Vagina (tissue), 2 donors: ENCODE measurements around the gene ENO2. TPM values are rescaled to one million over a fixed set of nuclear protein-coding genes. Genes with fewer than 3 reads are reported as not detected.
A peak's percentile ranks its signal among the peaks of the same experiment; 100 is the strongest.

Experiments used
- DNase-seq, 2 donors: peaks; one replicate each; pipeline ENCODE4 v3.0.0-alpha.2; 2017; ENCODE audit errors: extremely low spot score in 2 of 2
- H3K27ac ChIP-seq: fragments of 200-600 bp; sonication (generic); one replicate; pipeline ENCODE4 v1.5.1; 2019
- H3K27me3 ChIP-seq: fragments of 200-600 bp; sonication (generic); one replicate; pipeline ENCODE4 v1.5.1; 2019
- H3K36me3 ChIP-seq, 2 donors: fragments of 200-600 bp; sonication (generic); one replicate each; pipeline ENCODE4 v1.5.1; 2017 to 2019
- H3K4me1 ChIP-seq: fragments of 200-600 bp; sonication (generic); one replicate; pipeline ENCODE4 v1.5.1; 2019
- H3K4me3 ChIP-seq, 2 donors: fragments of 200-600 bp; sonication (generic); 1 replicate in 1 of 2; 2 replicates in 1 of 2; pipeline ENCODE4 v1.5.1; 2016 to 2019
- H3K9me3 ChIP-seq: fragments of 200-600 bp; sonication (generic); one replicate; pipeline ENCODE4 v1.5.1; 2019
- POLR2A ChIP-seq, 2 donors: fragments of 450-650 bp; IDR thresholded peaks; one replicate each; pipeline ENCODE4 v1.6.1; 2017; ENCODE audit warnings: antibody characterized with exemption in 2 of 2, mild to moderate bottlenecking in 2 of 2, moderate library complexity in 2 of 2
- POLR2AphosphoS5 ChIP-seq, 2 donors: sonication (generic); formaldehyde crosslinking; IDR thresholded peaks; one replicate each; pipeline ENCODE4 v1.9.0; 2017; ENCODE audit warnings: antibody characterized with exemption in 2 of 2, mild to moderate bottlenecking in 2 of 2, low read depth in 1 of 2; ENCODE audit not compliant: insufficient read depth in 1 of 2
- intact Hi-C: fragments of 100-400 bp; cut with DNase I; formaldehyde crosslinking; loops from one replicate; pipeline ENCODE4 v1.15.1; 2023
- total RNA-seq: library from RNA; depleted of rRNA; stranded (reverse); fragments of >200 nt; gene quantifications from one replicate; pipeline ENCODE4 v1.2.3, GENCODE V29; 2016
- TF ChIP-seq, protein P1 (sequence below), 3 experiments: fragments of 450-650 bp in 2 of 3; fragments of 200-600 bp in 1 of 3; sonication (generic) in 1 of 3; IDR thresholded peaks; one replicate each; pipeline ENCODE4 v1.5.1; 2017 to 2019; ENCODE audit warnings: antibody characterized with exemption in 3 of 3, mild to moderate bottlenecking in 2 of 3, moderate library complexity in 2 of 3

ENO2 gene
- total RNA-seq, 1 donor from 2014 or later, result 20.1 TPM

DNA sequence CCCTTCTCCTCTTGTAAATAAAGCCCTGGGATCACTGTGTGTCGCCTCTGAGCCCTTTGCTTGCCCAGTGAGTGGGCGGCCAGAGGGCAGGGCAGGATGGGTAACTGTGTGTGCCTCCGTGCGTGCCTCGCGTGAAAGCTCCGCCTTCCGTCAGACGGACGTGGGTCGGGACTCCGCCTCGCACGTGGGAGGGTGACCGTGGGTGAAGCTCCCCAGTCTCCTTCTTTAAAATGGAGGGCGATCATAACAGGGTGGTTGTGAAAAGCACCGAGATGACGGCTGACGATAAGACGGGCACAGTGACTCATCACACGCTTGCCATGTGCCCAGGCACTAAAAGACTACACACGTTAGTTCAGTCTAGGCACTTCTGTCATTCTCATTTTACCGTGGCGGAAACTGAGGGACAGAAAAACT lies 46.9 kb downstream of the ENO2 start:
- Histone ChIP-seq H3K27ac (peak overlapping the region; percentile 87), H3K9me3 (no peaks in the 10 kb centered on the region), H3K4me3 (peak overlapping the region; percentile 35 to 52), H3K4me1 (peaks cover 29% of the 10 kb centered on the region), H3K27me3 (no peaks in the 10 kb centered on the region), H3K36me3 (peaks cover 0 to 12% of the 10 kb centered on the region in 2 donors)
- DNase-seq, result no peak
- TF ChIP-seq, protein P1, sequence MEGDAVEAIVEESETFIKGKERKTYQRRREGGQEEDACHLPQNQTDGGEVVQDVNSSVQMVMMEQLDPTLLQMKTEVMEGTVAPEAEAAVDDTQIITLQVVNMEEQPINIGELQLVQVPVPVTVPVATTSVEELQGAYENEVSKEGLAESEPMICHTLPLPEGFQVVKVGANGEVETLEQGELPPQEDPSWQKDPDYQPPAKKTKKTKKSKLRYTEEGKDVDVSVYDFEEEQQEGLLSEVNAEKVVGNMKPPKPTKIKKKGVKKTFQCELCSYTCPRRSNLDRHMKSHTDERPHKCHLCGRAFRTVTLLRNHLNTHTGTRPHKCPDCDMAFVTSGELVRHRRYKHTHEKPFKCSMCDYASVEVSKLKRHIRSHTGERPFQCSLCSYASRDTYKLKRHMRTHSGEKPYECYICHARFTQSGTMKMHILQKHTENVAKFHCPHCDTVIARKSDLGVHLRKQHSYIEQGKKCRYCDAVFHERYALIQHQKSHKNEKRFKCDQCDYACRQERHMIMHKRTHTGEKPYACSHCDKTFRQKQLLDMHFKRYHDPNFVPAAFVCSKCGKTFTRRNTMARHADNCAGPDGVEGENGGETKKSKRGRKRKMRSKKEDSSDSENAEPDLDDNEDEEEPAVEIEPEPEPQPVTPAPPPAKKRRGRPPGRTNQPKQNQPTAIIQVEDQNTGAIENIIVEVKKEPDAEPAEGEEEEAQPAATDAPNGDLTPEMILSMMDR (IDR thresholded peaks at IDR 0.05), result no peak
- TF ChIP-seq POLR2AphosphoS5 (IDR thresholded peaks at IDR 0.05; ENCODE audit: insufficient read depth in 1 of 2, low read depth in 1 of 2), result peak in 1 of 2 donors; percentile 70
- peak in 1 of 2 donors; percentile 6 for TF ChIP-seq POLR2A (IDR thresholded peaks at IDR 0.05)
- intact Hi-C loops, result no loop called here

DNA sequence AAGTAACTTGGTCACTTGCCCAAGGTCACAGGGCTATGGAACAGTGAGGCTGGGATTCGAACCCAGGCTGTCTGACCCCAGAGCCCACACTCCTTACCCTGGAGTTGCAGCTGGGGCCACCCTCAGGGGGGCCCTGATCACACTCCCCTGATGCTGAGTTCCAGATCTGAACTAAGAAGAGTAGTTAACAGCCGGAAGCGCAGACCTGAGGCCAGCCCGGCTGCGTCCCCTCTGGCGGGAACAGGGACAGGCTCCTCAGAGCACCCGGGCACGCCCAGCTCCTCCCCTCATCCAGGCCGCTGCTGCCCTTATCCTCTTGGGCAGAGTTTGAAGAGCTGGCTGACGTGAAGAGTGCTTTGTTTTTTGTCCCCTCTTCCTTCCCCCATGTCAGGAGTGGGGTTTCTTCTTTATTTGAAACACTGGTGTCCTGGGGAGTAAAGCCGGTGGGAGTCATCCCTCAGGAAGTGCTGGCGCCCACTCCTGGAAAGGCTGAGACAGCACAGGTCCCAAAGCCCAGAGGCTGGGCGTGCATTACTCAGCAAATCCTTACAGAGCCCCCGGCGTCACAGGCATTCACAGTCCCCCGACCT lies 47.4 kb downstream of the ENO2 start:
- no peak for DNase-seq
- Histone ChIP-seq H3K27ac (peak overlapping the region; percentile 87), H3K36me3 (peaks cover 0 to 17% of the 10 kb centered on the region in 2 donors), H3K9me3 (no peaks in the 10 kb centered on the region), H3K4me3 (peak overlapping the region; percentile 35 to 52), H3K27me3 (no peaks in the 10 kb centered on the region), H3K4me1 (peaks cover 29% of the 10 kb centered on the region)
- intact Hi-C loops, result no loop called here
- TF ChIP-seq, protein P1 (IDR thresholded peaks at IDR 0.05), result no peak

DNA sequence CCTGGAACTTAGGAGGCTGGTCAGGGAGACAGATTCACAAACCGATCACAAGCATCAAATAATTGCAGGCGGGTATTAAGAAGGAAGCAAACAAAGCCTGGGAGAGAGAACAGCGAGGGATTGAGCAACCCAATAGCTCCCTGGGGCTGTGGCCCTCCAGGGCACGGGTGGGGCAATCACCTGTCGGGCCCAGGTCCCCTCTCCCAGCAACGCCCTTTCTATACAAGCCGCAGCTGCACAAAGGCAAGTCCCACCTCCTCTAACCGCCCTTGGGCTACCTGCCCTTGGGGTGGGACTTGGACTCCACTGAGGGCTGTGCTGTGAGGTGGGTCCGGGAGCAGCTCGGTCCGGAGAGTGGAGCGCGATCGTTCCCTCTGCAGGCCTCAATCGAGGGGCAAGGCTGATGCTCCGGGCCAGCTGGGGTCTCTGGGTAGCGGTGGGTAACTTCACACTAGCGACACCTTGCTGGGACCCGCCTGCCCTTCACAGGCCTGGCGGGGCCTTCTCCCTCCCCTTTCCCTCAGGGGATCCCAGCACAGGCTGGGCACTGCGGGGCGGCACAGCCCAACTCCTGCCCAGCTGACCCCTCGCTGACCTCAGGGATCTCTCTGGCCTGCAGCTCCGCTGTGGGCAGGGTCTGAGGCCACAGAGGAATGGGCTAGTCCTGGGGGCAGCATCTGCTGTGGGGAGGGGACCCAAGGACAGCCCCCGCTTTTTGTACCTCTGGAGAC lies 48.1 kb downstream of the ENO2 start:
- Histone ChIP-seq H3K4me1 (peaks cover 29% of the 10 kb centered on the region), H3K27me3 (no peaks in the 10 kb centered on the region), H3K27ac (peak overlapping the region; percentile 87), H3K4me3 (peak overlapping the region; percentile 35 to 52), H3K9me3 (no peaks in the 10 kb centered on the region), H3K36me3 (peaks cover 0 to 24% of the 10 kb centered on the region in 2 donors)
- intact Hi-C loops, result no loop called here
- no peak for DNase-seq
- TF ChIP-seq POLR2AphosphoS5 (IDR thresholded peaks at IDR 0.05; ENCODE audit: insufficient read depth in 1 of 2, low read depth in 1 of 2) (no peak), POLR2A (IDR thresholded peaks at IDR 0.05) (no peak)
- TF ChIP-seq, protein P1 (IDR thresholded peaks at IDR 0.05), result no peak

DNA sequence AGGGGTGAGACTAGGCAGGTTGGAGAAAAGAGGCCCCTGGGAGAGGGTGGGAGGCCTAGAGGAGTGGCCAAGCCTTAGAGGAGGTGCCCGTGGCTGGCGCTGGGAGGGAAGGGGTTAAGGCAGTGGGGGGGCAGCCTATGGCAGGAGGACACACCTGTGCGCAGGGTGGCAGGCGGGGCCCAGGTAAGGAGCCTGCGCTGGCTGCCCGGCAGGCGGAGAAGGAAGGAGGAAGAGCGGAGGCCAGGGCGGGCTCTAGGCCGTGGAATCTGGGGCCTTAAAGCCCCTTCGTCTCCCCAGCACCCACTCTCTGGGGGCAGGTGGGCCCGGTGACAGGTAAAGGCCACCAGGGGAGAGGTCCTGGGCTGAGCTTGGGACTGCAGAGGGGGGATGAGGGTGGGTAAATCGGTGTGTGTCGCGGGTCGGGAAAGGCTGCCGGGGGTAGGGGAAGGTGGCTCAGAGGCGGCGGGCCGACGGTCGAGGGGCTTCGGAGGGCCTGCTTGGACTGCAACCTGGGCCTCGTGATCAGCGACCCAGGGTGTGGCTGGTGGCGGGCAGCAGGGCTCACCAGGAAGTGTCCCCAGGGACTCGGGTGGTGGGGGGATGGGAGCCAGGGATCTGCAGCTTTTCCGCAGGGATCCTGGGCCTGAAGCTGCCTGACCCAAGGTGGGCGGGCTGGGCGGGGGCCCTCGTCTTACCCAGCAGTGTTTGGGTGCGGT lies 48.8 kb downstream of the ENO2 start:
- TF ChIP-seq POLR2AphosphoS5 (IDR thresholded peaks at IDR 0.05; ENCODE audit: insufficient read depth in 1 of 2, low read depth in 1 of 2), result peak in 1 of 2 donors; percentile 59
- TF ChIP-seq POLR2A (IDR thresholded peaks at IDR 0.05), result peak in 1 of 2 donors; percentile 14
- TF ChIP-seq, protein P1 (IDR thresholded peaks at IDR 0.05), result no peak
- Histone ChIP-seq H3K27me3 (no peaks in the 10 kb centered on the region), H3K9me3 (no peaks in the 10 kb centered on the region), H3K36me3 (peaks cover 0 to 31% of the 10 kb centered on the region in 2 donors), H3K4me3 (peak overlapping the region; percentile 22 to 52), H3K4me1 (peaks cover 29% of the 10 kb centered on the region), H3K27ac (peak overlapping the region; percentile 87)
- intact Hi-C loops, result no loop called here
- DNase-seq, result no peak
